Upper lobe of right lung (tissue), 1 donor: ENCODE measurements around the gene SMAD7. TPM values are rescaled to one million over a fixed set of nuclear protein-coding genes. Genes with fewer than 3 reads are reported as not detected.

Experiments
- ATAC-seq: fragments of 200-7000 bp; cut with Tn5 transposase; one replicate; pipeline ENCODE4 v1.9.1; 2020; ENCODE audit warnings: mild to moderate bottlenecking, moderate library complexity
- DNase-seq: peaks from one replicate; pipeline ENCODE4 v3.0.0-alpha.2; 2020
- H3K27ac ChIP-seq: fragments of 200-600 bp; one replicate; pipeline ENCODE4 v1.8.0; 2022
- H3K27me3 ChIP-seq: fragments of 200-600 bp; one replicate; pipeline ENCODE4 v1.8.0; 2022; ENCODE audit warnings: mild to moderate bottlenecking
- H3K36me3 ChIP-seq: fragments of 200-600 bp; one replicate; pipeline ENCODE4 v1.8.0; 2022
- H3K4me1 ChIP-seq: fragments of 200-600 bp; one replicate; pipeline ENCODE4 v1.8.0; 2022
- H3K4me3 ChIP-seq: fragments of 200-600 bp; one replicate; pipeline ENCODE4 v1.8.0; 2022; ENCODE audit warnings: mild to moderate bottlenecking
- H3K9me3 ChIP-seq: fragments of 200-600 bp; one replicate; pipeline ENCODE4 v1.8.0; 2022
- intact Hi-C: fragments of 100-400 bp; cut with DNase I; formaldehyde crosslinking; loops from one replicate; pipeline ENCODE4 v1.11.0; 2022
- total RNA-seq: library from RNA; stranded (reverse); fragmentation: NEBNext Ultra II Directional; extraction: Animal tissue kit (Norgen Biotek cat#: 25700); gene quantifications from one replicate; pipeline ENCODE4 v1.2.1, GENCODE V29; 2021
- TF ChIP-seq, protein P1 (sequence below): fragments of 200-600 bp; IDR thresholded peaks from one replicate; pipeline ENCODE4 v1.8.0; 2022; ENCODE audit warnings: antibody characterized with exemption
- donor health status: DM: no; HTN: yes; CAD: no; lungs with severe emphysema.

The SMAD7 gene
- total RNA-seq, 1 donor from 2014 or later: 68.9 TPM

DNA sequence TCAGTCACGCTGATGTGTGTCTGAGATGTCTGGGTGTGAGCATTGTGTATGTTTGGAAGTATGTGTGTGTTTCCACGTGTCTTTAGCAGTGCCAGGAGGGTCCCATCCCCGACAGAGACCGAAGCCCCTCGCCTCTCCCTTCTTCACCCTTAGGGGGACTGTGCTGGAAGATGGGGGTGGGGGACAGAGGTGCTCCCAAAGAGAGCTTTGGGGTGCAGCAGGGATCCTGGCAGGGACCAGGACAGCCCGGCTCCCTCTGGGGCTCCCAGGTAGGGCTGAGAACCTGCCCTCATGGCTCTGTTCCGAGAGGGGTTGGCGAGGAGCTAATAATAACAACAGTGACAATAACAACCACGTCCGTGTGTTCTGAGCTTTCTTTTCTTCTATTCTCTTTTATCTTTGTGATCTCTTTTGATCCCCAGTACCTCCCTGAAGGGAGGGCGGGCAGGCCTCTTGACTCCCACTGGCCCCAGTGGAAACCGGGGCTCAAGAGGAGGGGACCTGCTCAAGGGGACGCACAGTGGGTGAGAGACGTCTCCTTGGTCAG, 57.6 kb downstream of the SMAD7 start:
- Histone ChIP-seq H3K27ac (no peak overlapping the region), H3K4me3 (no peak overlapping the region), H3K4me1 (peaks cover 10% of the 10 kb centered on the region), H3K36me3 (no peaks in the 10 kb centered on the region), H3K9me3 (no peaks in the 10 kb centered on the region), H3K27me3 (no peaks in the 10 kb centered on the region)
- TF ChIP-seq, protein P1, sequence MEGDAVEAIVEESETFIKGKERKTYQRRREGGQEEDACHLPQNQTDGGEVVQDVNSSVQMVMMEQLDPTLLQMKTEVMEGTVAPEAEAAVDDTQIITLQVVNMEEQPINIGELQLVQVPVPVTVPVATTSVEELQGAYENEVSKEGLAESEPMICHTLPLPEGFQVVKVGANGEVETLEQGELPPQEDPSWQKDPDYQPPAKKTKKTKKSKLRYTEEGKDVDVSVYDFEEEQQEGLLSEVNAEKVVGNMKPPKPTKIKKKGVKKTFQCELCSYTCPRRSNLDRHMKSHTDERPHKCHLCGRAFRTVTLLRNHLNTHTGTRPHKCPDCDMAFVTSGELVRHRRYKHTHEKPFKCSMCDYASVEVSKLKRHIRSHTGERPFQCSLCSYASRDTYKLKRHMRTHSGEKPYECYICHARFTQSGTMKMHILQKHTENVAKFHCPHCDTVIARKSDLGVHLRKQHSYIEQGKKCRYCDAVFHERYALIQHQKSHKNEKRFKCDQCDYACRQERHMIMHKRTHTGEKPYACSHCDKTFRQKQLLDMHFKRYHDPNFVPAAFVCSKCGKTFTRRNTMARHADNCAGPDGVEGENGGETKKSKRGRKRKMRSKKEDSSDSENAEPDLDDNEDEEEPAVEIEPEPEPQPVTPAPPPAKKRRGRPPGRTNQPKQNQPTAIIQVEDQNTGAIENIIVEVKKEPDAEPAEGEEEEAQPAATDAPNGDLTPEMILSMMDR: no peak
- ATAC-seq (no peak), DNase-seq (no peak)
- intact Hi-C loops: no loop called here

DNA sequence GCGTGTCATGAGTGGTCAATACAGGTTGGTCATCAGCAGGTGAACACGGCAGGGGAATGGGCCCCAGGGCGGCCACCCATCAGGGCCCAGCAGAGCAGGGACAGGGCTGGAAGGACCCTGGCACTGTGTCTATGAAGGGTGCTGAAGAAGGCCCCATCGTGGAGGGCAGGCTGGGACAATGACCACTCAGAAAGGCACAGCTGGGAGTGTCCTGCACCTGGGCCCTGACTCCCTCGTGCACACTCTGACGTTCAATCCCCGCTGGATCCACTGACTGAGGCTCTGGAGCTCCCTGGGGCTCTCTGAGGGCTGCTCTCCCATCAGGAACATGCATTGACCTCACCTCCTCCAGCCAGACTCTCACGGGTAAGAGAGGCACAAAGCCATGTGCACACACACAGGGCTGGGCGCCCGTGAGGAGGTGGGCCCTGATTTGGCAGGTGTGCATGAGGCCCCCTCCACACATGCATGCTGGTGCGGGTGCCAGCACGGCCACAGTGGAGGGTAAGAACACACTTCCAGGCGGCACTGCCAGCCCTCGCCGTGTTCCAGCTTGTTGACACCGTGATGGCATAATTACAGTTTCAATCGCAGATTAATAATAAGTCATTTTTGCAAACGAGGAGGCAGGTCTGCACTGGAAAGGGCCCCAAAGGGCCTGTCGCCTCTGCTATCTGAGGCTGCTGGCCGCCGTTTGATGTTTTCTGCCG, 58.5 kb downstream of the SMAD7 start:
- H3K27ac ChIP-seq: no peak overlapping the region
- DNase-seq: peak; percentile 59
- H3K4me3 ChIP-seq: no peak overlapping the region
- intact Hi-C loops: no loop called here
- H3K36me3 ChIP-seq: no peaks in the 10 kb centered on the region
- H3K9me3 ChIP-seq: no peaks in the 10 kb centered on the region
- ATAC-seq: no peak
- TF ChIP-seq, protein P1: no peak
- peaks cover 8% of the 10 kb centered on the region for H3K4me1 ChIP-seq
- no peaks in the 10 kb centered on the region for H3K27me3 ChIP-seq

DNA sequence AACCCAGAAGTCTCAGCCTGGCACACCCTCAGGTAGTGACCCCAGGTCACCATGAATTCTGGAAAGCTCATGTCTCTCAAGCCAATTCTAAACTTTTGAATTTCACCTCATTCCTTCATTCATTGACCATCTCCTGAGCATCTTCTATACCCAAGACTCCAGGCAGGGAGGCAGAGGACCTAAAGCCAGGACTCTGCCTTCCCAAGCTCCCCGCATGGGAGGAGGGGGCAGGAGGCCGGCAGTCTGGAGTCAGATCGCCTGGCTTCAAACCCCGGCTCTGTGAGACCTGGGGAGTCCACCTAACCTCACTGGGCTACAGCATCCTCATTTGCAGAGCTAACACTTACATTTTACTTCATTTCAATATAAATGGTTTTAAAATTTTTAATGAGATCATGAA, 59.0 kb downstream of the SMAD7 start:
- no peak overlapping the region for H3K27ac ChIP-seq
- no peaks in the 10 kb centered on the region for H3K27me3 ChIP-seq
- H3K4me3 ChIP-seq: no peak overlapping the region
- no peak for DNase-seq
- peaks cover 5% of the 10 kb centered on the region for H3K4me1 ChIP-seq
- no peak for ATAC-seq
- TF ChIP-seq, protein P1: no peak
- no peaks in the 10 kb centered on the region for H3K9me3 ChIP-seq
- intact Hi-C loops: no loop called here
- H3K36me3 ChIP-seq: no peaks in the 10 kb centered on the region

DNA sequence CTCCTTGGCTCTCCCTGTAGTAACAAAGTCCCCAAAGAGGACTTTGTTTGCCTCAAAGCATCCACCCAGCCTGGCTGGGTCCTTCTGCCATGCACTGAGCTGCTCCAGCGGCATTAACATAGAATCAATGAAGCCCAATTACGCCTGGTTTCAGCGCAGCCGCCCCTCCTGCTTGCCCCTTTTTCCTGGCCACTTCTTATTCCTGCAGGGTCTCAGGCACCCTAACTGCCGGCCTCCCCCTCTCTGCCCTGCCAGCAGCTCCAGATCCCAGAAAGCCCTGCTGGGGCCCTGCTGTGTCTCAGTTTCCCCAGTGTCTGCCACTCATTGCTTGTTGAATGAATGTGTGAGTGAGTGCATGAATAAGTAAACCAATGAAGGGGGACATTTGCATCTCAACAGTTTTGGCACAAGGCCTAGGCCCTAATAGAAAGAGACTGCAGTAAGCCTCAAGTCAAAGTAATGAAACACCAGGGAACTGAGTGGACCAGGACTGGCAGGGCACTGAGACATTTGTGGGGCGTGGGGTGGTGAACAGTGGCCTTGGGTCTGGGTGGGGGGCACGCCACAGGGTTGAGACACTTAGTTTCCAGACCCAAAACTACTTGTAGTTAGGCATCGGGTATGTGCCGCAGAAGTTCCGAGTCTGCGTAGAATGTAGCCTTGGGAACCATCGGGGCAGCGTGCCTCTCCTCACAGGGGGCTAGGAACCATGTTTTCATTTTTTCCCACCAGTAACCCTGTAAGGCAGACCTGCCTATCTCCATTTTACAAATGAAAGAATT, 60.6 kb downstream of the SMAD7 start:
- intact Hi-C loops: no loop called here
- DNase-seq: peak; percentile 59
- ATAC-seq: no peak
- no peak overlapping the region for H3K27ac ChIP-seq
- TF ChIP-seq, protein P1: no peak
- H3K4me1 ChIP-seq: peaks cover 5% of the 10 kb centered on the region
- H3K36me3 ChIP-seq: no peaks in the 10 kb centered on the region
- no peak overlapping the region for H3K4me3 ChIP-seq
- H3K9me3 ChIP-seq: no peaks in the 10 kb centered on the region
- no peaks in the 10 kb centered on the region for H3K27me3 ChIP-seq

DNA sequence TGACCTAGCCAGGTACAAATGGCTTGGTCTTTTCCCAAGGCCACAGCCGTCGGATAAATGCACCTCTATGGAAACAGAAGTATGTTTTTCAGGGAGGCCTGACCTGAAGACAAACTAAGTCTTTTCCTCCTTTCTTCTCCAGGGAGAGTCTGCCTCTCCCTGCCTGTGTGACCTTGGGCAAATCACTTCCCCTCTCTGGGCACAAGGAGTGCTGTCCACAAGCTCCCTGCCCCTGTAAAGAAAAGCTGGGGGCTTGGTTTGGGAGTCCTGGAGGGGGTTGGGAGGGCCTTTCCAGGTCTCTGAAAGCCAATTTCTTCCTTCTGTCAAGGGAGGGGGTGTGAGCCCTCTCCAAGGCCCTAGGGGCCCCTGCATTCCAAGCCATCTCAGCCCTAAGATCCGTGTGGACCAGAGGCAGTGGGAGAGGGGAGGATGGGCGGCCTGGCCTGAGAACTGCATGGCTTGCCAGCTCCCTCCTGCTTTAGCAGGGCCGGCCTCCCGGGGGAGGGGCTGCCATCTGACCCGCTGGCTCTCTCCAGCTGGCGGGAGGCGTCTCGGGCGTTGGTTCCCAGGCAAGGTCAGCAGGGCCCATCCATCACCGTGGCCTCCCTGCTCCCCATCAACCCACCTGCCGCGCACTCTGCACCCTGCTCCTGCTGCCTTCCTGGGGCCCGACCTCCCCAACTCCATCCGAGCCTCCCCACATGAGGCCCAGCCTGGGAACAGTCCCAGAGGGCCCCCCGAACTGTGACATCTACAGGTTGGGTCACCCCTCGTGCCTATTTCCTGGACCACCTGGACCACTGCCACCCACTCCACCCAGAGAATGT, 61.4 kb downstream of the SMAD7 start:
- TF ChIP-seq, protein P1: no peak
- no peaks in the 10 kb centered on the region for H3K9me3 ChIP-seq
- DNase-seq (peak; percentile 71), ATAC-seq (peak; percentile 23)
- H3K27ac ChIP-seq: no peak overlapping the region
- no peak overlapping the region for H3K4me3 ChIP-seq
- peaks cover 5% of the 10 kb centered on the region for H3K4me1 ChIP-seq
- H3K36me3 ChIP-seq: no peaks in the 10 kb centered on the region
- intact Hi-C loops: no loop called here
- no peaks in the 10 kb centered on the region for H3K27me3 ChIP-seq
